IPS-18c (cell line): Measurements from ENCODE around the gene DLL4.
A peak's percentile ranks its signal among the peaks of the same experiment; 100 is the strongest.

Experiments
- H3K4me3 ChIP-seq: 2 replicates; pipeline ENCODE4 v1.7.0; 2013; ENCODE audit warnings: low read depth, mild to moderate bottlenecking, low read length, moderate library complexity; ENCODE audit not compliant: insufficient read depth
- H3K9me3 ChIP-seq: one replicate; pipeline ENCODE4 v1.6.1; 2013; ENCODE audit warnings: mild to moderate bottlenecking, low read length, moderate library complexity; ENCODE audit not compliant: control insufficient read depth, insufficient read depth

Gene DLL4

DNA sequence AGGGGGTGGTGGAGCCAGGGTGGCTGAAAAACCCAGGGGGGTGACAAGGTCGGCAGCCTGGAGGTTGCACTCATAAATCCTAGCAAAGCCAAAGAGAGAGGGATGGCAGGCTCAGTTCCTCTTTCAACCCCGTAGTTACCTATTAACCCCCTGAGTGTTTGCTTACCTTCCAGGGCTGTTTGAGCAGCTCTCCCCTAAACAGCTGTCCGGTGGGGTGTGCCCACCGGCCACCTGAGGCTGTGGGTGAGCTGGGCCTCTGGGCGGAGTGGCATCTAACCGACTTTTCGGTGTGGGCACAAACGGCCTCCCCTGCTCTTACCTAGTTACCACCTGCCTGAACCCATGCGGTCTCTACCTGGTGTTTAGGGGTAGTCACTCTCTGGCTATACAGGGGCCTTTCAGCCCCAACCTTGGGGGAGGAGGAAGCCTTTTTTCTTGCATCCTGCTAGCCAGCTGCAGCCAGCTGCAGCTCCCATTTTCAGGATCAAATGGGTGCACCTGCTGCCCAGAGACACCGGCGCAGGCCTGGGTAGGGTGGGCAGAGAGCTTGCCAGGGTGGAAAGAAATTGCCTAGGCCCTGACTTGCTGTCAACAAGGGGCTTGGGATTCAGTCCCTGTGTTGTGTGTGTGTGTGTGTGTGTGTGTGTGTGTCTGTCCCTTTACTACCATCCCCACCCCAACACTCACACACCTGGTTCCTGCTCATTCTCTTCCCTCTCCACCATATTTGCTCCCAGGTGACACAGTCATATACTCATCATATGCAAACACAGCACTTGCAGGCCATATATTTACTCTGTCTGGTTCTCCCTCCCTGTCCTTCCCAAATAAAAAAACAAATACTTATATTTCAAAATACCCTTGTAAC is 3.7 kb downstream of the DLL4 start:
- no peak overlapping the region for H3K4me3 ChIP-seq

DNA sequence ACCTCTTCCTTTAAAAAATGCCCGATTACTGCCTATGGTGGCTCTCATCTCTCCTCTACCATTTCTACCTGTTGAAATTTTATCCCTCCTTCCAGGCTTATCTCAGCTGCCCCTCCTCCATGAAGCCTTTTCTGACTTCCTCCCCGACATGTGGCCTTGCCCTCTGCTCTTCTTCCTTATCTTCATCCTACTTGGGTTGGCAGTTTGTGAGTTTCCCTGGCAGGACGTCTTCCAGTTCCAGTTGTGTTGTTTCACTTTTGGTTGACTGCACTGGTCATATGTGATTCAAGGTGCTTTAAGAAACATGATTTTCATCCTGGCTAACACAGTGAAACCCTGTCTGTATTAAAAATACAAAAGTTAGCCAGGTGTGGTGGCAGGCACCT is 4.4 kb downstream of the DLL4 start:
- Histone ChIP-seq H3K4me3 (no peak overlapping the region), H3K9me3 (peaks cover 3% of the 10 kb centered on the region)

More for the DNA sequence above, 3.7 kb downstream of the DLL4 start:
- peaks cover 3% of the 10 kb centered on the region for H3K9me3 ChIP-seq

DNA sequence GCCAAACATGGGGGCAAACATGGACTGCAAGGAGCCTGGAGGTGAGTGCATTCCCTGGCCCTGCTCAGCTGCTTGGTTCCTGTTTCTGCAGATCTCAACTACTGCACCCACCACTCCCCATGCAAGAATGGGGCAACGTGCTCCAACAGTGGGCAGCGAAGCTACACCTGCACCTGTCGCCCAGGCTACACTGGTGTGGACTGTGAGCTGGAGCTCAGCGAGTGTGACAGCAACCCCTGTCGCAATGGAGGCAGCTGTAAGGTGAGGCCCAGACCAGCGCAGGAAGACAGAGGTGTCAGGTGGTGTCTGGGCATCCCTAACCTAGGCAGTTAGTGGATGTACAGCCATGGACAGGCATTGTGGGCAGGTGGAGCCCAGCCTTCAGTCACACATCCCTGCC is 5.3 kb downstream of the DLL4 start:
- peaks cover 3% of the 10 kb centered on the region for H3K9me3 ChIP-seq
- no peak overlapping the region for H3K4me3 ChIP-seq

DNA sequence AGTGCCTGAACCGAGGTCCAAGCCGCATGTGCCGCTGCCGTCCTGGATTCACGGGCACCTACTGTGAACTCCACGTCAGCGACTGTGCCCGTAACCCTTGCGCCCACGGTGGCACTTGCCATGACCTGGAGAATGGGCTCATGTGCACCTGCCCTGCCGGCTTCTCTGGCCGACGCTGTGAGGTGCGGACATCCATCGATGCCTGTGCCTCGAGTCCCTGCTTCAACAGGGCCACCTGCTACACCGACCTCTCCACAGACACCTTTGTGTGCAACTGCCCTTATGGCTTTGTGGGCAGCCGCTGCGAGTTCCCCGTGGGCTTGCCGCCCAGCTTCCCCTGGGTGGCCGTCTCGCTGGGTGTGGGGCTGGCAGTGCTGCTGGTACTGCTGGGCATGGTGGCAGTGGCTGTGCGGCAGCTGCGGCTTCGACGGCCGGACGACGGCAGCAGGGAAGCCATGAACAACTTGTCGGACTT is 7.1 kb downstream of the DLL4 start:
- H3K4me3 ChIP-seq, result no peak overlapping the region
- H3K9me3 ChIP-seq, result peaks cover 2% of the 10 kb centered on the region

DNA sequence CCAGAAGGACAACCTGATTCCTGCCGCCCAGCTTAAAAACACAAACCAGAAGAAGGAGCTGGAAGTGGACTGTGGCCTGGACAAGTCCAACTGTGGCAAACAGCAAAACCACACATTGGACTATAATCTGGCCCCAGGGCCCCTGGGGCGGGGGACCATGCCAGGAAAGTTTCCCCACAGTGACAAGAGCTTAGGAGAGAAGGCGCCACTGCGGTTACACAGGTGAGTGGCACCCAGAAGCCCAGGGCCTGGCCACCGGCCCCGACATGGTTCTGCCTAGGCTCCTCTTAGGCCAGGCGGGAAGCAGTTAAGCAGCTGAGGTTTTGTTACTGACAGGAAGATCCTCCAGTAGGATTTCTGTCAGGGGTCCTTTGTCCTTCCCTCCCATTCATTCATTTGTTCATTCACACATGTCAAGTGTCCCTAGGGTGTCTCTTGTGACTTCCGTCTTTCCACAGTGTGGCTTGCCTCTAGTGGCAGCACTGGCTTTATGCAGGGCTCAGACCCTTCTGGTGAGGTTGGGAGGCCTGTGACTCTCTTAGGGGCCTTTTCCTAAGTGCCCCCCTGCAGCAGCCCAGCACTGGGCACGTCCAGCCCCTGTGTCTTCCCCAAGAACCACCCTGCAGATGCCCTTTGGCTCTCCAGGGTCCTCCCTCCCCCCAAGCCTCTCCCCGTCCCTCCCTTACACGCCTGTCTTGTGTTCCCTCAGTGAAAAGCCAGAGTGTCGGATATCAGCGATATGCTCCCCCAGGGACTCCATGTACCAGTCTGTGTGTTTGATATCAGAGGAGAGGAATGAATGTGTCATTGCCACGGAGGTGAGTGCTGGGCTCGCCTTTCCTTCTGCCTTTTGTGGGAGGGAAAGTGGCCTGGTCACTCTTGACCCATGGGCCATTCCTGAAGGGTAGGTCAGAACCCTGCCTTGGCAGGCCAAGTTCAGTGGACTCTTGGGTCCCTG is 7.8 kb downstream of the DLL4 start:
- H3K9me3 ChIP-seq, result no peaks in the 10 kb centered on the region
- no peak overlapping the region for H3K4me3 ChIP-seq

DNA sequence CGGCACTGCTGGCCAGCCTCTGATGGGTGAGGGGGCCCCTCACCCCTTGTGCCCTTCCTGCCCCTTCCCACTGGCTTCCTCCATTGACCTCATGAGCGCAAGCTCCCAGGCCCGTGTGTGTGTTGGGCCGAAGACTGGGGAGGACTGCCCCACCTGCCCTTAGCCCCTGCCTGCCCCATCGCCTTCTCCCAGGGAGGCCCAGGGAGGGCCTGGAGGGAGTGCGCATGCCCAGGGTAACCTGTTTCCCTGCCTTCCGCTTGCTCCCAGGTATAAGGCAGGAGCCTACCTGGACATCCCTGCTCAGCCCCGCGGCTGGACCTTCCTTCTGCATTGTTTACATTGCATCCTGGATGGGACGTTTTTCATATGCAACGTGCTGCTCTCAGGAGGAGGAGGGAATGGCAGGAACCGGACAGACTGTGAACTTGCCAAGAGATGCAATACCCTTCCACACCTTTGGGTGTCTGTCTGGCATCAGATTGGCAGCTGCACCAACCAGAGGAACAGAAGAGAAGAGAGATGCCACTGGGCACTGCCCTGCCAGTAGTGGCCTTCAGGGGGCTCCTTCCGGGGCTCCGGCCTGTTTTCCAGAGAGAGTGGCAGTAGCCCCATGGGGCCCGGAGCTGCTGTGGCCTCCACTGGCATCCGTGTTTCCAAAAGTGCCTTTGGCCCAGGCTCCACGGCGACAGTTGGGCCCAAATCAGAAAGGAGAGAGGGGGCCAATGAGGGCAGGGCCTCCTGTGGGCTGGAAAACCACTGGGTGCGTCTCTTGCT is 8.8 kb downstream of the DLL4 start:
- H3K9me3 ChIP-seq, result no peaks in the 10 kb centered on the region
- H3K4me3 ChIP-seq, result no peak overlapping the region

DNA sequence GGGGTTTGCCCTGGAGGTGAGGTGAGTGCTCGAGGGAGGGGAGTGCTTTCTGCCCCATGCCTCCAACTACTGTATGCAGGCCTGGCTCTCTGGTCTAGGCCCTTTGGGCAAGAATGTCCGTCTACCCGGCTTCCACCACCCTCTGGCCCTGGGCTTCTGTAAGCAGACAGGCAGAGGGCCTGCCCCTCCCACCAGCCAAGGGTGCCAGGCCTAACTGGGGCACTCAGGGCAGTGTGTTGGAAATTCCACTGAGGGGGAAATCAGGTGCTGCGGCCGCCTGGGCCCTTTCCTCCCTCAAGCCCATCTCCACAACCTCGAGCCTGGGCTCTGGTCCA is 9.4 kb downstream of the DLL4 start:
- no peaks in the 10 kb centered on the region for H3K9me3 ChIP-seq
- H3K4me3 ChIP-seq, result no peak overlapping the region

DNA sequence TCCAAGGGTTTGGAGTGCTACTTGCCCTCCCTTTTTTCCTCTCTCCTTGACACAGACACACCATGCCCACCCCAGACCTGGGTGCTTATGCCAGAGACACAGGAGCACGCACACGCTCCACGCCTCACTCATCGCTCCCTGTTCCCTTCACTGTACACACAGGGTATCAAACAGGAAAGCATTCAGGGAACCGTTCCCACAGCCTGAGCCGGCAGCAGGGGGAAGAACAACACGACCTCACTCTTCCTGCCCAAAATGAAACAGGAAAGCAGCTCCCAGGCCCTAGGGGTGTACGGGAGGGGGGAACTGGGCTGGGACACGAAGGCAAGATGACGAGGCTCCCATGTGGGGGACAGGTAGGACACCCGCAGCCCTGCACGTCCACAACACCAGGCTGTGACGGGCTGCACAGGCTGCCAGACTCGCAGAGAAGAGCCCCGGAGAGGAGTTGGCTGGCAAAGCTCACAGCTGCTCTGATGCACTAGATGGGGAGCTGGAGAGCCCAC is 11.2 kb downstream of the DLL4 start:
- Histone ChIP-seq H3K9me3 (no peaks in the 10 kb centered on the region), H3K4me3 (no peak overlapping the region)

DNA sequence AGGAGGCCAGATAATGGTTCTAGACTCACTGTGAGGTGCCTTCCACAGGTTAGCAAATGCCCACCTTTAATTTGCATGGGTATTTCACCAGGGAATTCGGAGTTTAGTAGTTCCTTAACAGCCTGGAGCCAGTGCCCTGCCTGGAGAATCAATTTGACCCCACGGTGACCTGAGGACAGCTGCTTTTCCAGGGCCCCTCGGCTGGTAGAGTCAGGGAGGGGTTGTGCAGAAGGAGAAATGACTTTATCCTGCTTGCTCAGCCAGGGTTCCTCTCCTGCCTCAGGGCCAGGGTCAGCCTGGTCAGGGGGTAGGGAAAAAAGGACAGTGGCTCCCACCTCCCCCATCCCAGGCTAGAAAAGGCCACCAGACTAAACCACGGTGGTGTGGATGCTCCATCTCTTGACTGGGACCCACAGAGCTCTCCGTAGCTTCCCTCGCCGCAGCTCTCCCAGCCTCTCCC is 12.0 kb downstream of the DLL4 start:
- Histone ChIP-seq H3K9me3 (no peaks in the 10 kb centered on the region), H3K4me3 (peak overlapping the region; percentile 53)

DNA sequence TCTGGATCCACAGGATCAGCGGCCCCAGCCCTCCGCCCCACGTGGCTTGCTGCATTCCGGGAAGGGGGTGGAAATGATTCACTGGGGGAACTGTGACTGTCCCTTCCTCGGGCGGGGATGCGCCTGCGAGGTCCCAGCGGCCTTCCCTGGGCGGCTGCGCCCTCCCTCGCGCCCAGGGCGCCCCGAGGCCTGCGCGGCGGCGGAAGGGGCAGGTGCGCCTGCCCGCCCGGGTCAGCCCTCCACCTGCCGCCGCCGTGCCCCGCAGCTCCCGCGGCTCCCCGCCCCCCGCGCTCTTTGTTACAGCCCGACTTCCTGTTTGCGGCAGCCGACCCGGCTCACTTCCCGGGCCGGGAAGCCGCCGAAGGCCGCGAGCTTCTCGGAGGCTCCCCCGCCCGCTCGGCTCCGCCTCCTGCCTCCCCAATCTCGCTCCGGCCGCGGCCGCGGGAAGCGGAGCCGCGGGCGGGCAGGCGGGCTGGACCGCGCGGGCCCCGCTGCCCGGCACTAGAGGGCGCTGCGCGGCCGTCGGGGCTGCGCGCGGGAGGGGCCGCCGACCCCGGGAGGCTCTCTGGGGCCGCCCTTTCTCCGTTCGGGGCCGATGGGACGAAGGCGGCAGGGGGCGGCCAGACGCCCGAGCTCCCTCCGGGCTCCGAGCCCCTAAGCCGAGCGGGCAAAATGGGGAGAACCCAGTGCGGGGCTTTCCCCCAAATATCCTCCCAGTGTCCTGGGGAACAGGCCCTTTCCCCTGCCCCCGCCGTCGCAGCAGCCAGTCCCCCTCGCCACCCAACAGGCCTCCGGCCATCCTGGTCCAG is 12.6 kb downstream of the DLL4 start:
- Histone ChIP-seq H3K4me3 (peak overlapping the region; percentile 53), H3K9me3 (no peaks in the 10 kb centered on the region)

DNA sequence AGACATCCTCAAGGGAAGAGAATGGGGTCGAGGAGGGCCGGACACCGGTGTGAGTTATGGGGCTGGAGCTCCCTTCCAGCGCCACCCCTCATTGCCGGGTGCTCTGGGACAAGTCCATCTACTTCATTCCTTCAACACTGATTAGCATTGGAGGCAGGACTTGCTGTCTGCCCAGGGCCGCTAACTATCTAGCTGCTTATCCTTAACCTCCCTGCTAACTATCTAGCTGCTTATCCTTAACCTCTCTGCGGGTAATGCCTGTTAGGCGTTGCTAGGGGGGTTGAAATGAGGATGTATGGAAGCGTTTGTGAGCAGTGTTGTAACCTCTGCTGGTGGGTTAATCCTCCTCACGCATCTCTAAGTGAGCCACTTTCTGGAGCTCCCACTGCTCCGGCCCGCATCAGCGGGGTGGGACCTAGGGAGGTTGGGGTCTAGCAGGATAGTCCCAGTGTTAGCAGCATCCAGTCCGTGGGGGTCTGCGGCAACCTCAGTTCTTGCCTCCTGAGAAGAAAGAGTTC is 13.3 kb downstream of the DLL4 start:
- Histone ChIP-seq H3K9me3 (no peaks in the 10 kb centered on the region), H3K4me3 (peak overlapping the region; percentile 52)

DNA sequence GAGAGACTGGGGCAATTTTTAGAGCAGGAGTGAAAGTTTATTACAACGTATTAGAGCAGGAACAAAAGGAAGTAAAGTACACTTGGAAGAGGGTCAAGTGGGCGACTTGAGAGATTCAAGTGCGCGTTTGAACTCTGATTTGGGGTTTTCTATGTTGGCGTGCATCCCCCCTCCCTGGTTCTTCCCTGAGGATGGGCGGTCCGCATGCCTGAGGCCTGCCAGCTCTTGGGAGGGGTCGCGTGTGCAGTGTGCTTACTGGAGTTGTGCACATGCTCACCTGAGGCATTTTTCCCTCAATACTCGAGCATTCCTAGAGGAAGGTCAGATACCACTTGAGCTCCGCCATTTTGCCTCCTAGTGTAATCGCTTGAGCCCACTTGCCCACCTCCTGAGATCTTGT is 13.7 kb downstream of the DLL4 start:
- H3K9me3 ChIP-seq, result no peaks in the 10 kb centered on the region
- no peak overlapping the region for H3K4me3 ChIP-seq

DNA sequence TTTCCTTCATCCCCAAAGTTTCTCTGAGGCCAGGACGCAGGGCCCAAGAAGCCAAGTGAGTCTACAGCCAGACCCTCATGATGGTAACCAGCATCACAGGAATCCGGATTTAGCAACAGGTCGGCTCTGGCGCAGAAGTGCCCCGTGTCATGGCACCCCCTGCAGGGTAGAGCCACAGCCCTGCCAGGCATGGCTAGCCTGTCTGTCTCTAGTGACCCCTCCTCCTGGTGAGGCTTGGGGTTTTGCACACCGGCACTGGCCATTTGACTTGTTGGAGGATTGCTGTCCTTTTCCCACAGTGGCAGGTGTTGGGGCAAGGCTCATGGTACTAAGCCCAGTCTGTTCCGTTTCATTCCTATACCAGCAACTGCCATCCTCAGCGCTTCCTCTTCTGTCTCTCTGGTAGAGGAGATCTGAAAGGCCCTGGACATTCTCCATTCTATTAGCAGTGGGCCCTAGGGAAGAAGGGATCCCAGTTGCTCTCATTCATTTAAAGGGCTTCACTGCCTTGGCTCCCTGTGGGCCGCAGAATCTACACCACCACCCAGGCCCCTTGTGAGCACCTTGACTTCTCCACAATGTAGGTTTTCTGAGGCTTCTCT is 14.7 kb downstream of the DLL4 start:
- H3K4me3 ChIP-seq, result no peak overlapping the region

DNA sequence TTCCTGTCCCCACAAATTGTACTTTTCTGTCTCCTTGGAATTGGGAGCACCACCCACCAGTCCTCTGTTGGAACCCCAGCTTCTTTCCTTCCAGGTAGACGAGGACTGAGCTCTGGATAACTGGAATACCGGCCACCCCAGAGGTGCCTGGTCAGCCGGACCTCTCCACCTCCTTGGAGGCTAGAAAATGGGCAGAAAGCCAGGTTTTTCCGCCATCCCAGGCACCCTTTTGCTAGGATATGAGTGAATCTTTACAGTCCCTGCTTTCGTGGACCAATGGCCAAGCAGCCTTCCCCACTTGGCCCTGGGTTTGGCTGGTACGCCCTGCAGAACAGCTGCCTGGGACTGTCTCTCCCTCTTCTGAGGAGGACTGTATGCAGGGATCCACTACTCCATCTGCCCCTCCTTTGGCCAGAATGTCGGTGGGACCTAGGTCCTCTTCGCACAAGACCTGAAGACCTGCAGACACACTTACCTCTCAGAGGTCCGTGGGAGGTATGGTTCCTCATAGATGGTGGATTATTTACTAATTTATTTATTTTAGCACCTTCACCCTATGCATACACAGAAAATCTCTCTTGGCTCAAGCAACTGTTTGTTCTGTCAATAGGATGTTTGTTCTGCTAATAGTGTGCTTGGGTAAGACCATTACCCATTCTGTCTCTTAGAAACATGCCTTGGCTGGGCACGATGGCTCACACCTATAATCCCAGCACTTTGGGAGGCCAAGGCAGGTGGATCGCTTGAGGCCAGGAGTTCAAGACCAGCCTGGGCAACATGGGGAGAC is 15.6 kb downstream of the DLL4 start:
- Histone ChIP-seq H3K4me3 (no peak overlapping the region), H3K9me3 (no peaks in the 10 kb centered on the region)

More for the DNA sequence above, 14.7 kb downstream of the DLL4 start:
- no peaks in the 10 kb centered on the region for H3K9me3 ChIP-seq
